ENCODE results near the gene MAP2K5.
A peak's percentile ranks its signal among the peaks of the same experiment; 100 is the strongest.

The MAP2K5 gene

DNA sequence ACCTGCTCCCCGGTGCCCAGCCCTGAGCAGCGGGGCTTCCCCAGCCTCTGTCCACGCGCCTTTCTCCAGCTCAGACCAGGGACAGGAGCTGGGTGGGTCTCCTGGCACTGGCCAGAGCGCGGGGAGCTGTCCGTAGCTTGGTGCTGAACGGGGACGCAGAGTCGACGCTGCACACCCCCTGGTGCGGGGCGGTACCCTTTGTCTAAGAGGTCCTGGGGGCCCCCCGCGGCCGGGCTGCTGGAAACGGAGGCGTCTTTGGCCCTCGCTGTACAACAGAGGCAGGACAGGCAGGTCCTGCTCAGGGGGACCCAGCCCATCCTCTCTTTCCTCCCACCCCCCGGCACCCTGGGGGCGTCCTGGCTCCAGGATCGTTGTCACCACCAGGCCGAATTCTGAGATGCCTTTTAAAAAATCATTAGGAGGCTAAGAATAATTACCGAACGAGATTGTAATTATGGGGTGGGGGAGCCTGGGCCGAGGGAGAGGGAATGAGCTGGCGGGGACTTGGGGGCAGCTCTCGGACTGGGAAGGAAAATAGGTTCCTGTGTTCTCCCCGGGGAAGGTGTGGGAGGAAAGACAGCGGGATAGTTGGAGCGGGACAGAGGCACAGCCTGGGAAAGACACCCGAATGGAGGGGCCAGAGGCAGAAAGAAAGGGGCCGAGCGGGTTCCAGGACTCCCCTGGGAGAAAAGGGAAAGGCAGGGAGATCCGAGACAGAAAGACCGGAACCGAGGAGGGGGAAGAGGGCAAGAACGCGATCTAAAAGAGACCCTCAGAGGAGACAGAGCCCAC is 278.7 kb downstream of the MAP2K5 start:
- ChIA-PET POLR2A (interaction anchor here (0.6 to 1.0 kb wide), 2 partner anchors 36 to 313 kb away, joined by 3 read pairs; no protein-coding TSS in a partner anchor), CTCF (interaction anchor here (0.6 to 1.0 kb wide), 2 partner anchors 11 to 19 kb away, joined by 4 read pairs; no protein-coding TSS in a partner anchor)
- TF ChIP-seq YY1 (tag by site-specific recombination; IDR thresholded peaks at IDR 0.05) (no peak), ZNF843 (tag by site-specific recombination; IDR thresholded peaks at IDR 0.05) (no peak), ZXDB (tag by site-specific recombination; IDR thresholded peaks at IDR 0.05) (no peak), BCL11B (tag by site-specific recombination; IDR thresholded peaks at IDR 0.05; ENCODE audit: low read depth) (no peak), ZNF366 (tag by site-specific recombination; conservative IDR thresholded peaks at IDR 0.05) (no peak)
- TF ChIP-seq, protein P1, sequence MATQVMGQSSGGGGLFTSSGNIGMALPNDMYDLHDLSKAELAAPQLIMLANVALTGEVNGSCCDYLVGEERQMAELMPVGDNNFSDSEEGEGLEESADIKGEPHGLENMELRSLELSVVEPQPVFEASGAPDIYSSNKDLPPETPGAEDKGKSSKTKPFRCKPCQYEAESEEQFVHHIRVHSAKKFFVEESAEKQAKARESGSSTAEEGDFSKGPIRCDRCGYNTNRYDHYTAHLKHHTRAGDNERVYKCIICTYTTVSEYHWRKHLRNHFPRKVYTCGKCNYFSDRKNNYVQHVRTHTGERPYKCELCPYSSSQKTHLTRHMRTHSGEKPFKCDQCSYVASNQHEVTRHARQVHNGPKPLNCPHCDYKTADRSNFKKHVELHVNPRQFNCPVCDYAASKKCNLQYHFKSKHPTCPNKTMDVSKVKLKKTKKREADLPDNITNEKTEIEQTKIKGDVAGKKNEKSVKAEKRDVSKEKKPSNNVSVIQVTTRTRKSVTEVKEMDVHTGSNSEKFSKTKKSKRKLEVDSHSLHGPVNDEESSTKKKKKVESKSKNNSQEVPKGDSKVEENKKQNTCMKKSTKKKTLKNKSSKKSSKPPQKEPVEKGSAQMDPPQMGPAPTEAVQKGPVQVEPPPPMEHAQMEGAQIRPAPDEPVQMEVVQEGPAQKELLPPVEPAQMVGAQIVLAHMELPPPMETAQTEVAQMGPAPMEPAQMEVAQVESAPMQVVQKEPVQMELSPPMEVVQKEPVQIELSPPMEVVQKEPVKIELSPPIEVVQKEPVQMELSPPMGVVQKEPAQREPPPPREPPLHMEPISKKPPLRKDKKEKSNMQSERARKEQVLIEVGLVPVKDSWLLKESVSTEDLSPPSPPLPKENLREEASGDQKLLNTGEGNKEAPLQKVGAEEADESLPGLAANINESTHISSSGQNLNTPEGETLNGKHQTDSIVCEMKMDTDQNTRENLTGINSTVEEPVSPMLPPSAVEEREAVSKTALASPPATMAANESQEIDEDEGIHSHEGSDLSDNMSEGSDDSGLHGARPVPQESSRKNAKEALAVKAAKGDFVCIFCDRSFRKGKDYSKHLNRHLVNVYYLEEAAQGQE (tag by site-specific recombination; IDR thresholded peaks at IDR 0.05): peak; percentile 94
- Histone ChIP-seq H3K36me3 (ENCODE audit: control insufficient read depth in 2 of 2, insufficient read depth in 1 of 2, low read length in 2 of 2) (no peaks in the 10 kb centered on the region), H3K4me3 (ENCODE audit: low read depth, low read length) (no peak overlapping the region), H3K4me1 (ENCODE audit: control insufficient read depth, insufficient read depth, low read length) (peaks cover 7% of the 10 kb centered on the region), H3K9me3 (ENCODE audit: control insufficient read depth, insufficient read depth, low read depth, low read length) (no peaks in the 10 kb centered on the region), H3K27ac (ENCODE audit: extremely low read depth, low read depth, low read length) (no peak overlapping the region)

GRCh38 chr15:67821784-67822440 is 279.4 kb downstream of the MAP2K5 start:
- Histone ChIP-seq H3K4me3 (ENCODE audit: low read depth, low read length) (no peak overlapping the region), H3K36me3 (ENCODE audit: control insufficient read depth in 2 of 2, insufficient read depth in 1 of 2, low read length in 2 of 2) (no peaks in the 10 kb centered on the region), H3K9me3 (ENCODE audit: control insufficient read depth, insufficient read depth, low read depth, low read length) (no peaks in the 10 kb centered on the region), H3K4me1 (ENCODE audit: control insufficient read depth, insufficient read depth, low read length) (peaks cover 7% of the 10 kb centered on the region), H3K27ac (ENCODE audit: extremely low read depth, low read depth, low read length) (no peak overlapping the region)
- ChIA-PET POLR2A (interaction anchor here (0.5 to 1.0 kb wide), 2 partner anchors 10 to 314 kb away, joined by 3 to 5 read pairs; no protein-coding TSS in a partner anchor), CTCF (interaction anchor here (0.6 to 1.0 kb wide), 2 partner anchors 10 to 20 kb away, joined by 4 read pairs; no protein-coding TSS in a partner anchor)
- TF ChIP-seq ZNF394 (tag by site-specific recombination; IDR thresholded peaks at IDR 0.05; ENCODE audit: borderline replicate concordance) (no peak), ZNF202 (tag by site-specific recombination; IDR thresholded peaks at IDR 0.05; ENCODE audit: borderline replicate concordance) (peak; percentile 52)

GRCh38 chr15:67822537-67823313 is 280.2 kb downstream of the MAP2K5 start:
- TF ChIP-seq, protein P2, sequence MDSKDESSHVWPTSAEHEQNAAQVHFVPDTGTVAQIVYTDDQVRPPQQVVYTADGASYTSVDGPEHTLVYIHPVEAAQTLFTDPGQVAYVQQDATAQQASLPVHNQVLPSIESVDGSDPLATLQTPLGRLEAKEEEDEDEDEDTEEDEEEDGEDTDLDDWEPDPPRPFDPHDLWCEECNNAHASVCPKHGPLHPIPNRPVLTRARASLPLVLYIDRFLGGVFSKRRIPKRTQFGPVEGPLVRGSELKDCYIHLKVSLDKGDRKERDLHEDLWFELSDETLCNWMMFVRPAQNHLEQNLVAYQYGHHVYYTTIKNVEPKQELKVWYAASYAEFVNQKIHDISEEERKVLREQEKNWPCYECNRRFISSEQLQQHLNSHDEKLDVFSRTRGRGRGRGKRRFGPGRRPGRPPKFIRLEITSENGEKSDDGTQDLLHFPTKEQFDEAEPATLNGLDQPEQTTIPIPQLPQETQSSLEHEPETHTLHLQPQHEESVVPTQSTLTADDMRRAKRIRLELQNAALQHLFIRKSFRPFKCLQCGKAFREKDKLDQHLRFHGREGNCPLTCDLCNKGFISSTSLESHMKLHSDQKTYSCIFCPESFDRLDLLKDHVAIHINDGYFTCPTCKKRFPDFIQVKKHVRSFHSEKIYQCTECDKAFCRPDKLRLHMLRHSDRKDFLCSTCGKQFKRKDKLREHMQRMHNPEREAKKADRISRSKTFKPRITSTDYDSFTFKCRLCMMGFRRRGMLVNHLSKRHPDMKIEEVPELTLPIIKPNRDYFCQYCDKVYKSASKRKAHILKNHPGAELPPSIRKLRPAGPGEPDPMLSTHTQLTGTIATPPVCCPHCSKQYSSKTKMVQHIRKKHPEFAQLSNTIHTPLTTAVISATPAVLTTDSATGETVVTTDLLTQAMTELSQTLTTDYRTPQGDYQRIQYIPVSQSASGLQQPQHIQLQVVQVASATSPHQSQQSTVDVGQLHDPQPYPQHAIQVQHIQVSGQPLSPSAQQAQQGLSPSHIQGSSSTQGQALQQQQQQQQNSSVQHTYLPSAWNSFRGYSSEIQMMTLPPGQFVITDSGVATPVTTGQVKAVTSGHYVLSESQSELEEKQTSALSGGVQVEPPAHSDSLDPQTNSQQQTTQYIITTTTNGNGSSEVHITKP (tag by site-specific recombination; IDR thresholded peaks at IDR 0.05): peak; percentile 36; the same call in 1 of the 2 replicates
- TF ChIP-seq ZBTB8A (tag by site-specific recombination; IDR thresholded peaks at IDR 0.05): peak; percentile 33
- TF ChIP-seq WT1 (tag by site-specific recombination; IDR thresholded peaks at IDR 0.05): no peak
- TF ChIP-seq, protein P3, sequence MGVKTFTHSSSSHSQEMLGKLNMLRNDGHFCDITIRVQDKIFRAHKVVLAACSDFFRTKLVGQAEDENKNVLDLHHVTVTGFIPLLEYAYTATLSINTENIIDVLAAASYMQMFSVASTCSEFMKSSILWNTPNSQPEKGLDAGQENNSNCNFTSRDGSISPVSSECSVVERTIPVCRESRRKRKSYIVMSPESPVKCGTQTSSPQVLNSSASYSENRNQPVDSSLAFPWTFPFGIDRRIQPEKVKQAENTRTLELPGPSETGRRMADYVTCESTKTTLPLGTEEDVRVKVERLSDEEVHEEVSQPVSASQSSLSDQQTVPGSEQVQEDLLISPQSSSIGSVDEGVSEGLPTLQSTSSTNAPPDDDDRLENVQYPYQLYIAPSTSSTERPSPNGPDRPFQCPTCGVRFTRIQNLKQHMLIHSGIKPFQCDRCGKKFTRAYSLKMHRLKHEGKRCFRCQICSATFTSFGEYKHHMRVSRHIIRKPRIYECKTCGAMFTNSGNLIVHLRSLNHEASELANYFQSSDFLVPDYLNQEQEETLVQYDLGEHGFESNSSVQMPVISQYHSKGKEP (tag by site-specific recombination; IDR thresholded peaks at IDR 0.05): no peak
- peak; percentile 28; the same call in 1 of the 2 replicates for TF ChIP-seq ZBTB10 (tag by site-specific recombination; IDR thresholded peaks at IDR 0.05)
- 0 out of 2 replicates have a peak, but pooled peaks have one; percentile 15 for TF ChIP-seq ZNF600 (tag by site-specific recombination; IDR thresholded peaks at IDR 0.05)
- Histone ChIP-seq H3K9me3 (ENCODE audit: control insufficient read depth, insufficient read depth, low read depth, low read length) (no peaks in the 10 kb centered on the region), H3K4me3 (ENCODE audit: low read depth, low read length) (peak overlapping the region; percentile 38), H3K27ac (ENCODE audit: extremely low read depth, low read depth, low read length) (peak overlapping the region; percentile 30; the same call in 1 of the 2 replicates), H3K36me3 (ENCODE audit: control insufficient read depth in 2 of 2, insufficient read depth in 1 of 2, low read length in 2 of 2) (no peaks in the 10 kb centered on the region), H3K4me1 (ENCODE audit: control insufficient read depth, insufficient read depth, low read length) (peaks cover 7% of the 10 kb centered on the region)
- ChIA-PET CTCF (interaction anchor here (1.1 kb wide), 1 partner anchor 900 kb away, joined by 3 read pairs; no protein-coding TSS in a partner anchor), POLR2A (interaction anchor here (0.5 kb wide), 1 partner anchor 11 kb away, joined by 5 read pairs; no protein-coding TSS in a partner anchor)
